Testis (tissue), 2 donors: Measurements from ENCODE around the gene PAX7.

Experiments used
- CTCF ChIP-seq, 3 experiments: fragments of 450-650 bp in 2 of 3; fragments of 200-600 bp in 1 of 3; sonication (generic) in 1 of 3; IDR thresholded peaks; one replicate each; pipeline ENCODE4 v1.5.1; 2016 to 2019; ENCODE audit warnings: antibody characterized with exemption in 3 of 3, mild to moderate bottlenecking in 2 of 3, moderate library complexity in 1 of 3
- POLR2A ChIP-seq: fragments of 450-650 bp; IDR thresholded peaks from one replicate; pipeline ENCODE4 v1.6.1; 2017; ENCODE audit warnings: antibody characterized with exemption, mild to moderate bottlenecking, moderate library complexity

DNA sequence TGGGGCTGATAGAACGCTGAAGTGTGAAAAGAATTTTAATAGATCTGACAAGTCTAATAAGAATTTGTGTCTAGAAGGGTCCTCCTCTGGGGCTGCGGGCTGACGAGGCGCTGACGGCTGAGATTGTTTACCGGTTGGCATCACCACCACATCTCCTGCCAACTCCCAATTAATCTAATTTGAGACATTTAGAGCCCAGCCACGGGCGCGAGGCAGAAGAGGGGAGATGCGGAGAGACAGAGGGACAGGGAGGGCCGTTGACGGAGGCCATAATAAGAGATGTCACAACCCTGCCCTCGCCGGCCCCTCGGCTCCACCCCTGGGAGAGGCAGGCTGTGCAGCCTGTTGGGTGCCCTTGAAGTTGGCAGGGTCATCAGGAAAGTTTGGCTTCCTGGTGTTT, 109.3 kb downstream of the PAX7 start:
- no peak for TF ChIP-seq POLR2A
- no peak for TF ChIP-seq CTCF (IDR thresholded peaks at IDR 0.05)
